ENCODE results near the gene ZNF174. TPM values are rescaled to one million over a fixed set of nuclear protein-coding genes. Genes with fewer than 3 reads are reported as not detected.

The ZNF174 gene
- total RNA-seq, 4 donors from 2014 or later, result 7.9 to 14.8 (median 11.4) TPM

DNA sequence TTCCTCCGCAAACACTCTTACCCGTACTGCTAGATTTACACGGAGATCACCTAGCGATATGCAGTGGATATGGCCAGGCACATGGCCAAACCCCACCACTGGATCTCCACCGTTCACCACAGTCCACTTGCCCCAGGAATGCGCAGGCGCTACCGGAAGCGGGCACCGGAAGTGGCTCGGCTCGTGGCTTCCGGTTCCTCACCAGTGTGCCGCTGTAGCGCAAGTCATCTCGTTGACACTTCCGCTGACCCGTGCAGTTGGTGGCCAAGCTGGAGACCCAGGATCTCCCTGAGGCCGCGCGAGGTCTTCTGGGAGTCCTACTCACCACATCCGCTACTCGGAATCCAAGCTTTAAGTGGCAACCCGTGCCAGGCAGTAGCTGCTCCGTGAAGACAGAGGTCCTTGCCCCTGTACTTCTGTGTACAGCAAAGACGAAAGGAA lies 30.8 kb downstream of the ZNF174 start:
- Histone ChIP-seq H3K4me3 (peak overlapping the region in 1 of 4 donors; percentile 27), H3K9me3 (no peaks in the 10 kb centered on the region), H3K27ac (no peak overlapping the region), H3K27me3 (peaks cover 8% of the 10 kb centered on the region), H3K4me1 (no peaks in the 10 kb centered on the region), H3K36me3 (no peaks in the 10 kb centered on the region)
- in situ Hi-C loops (cut with MboI; ENCODE audit: low pct_ligation_motif_present in 1 of 4, low pct_unique_long_range_greater_than_20kb in 1 of 4, low sequenced_read_pairs in 3 of 4) (no loop called here), intact Hi-C loops (cut with DNase I; ENCODE audit: low total_unique reads) (no loop called here)
- peak; percentile 19 for DNase-seq
- TF ChIP-seq EP300 (IDR thresholded peaks at IDR 0.05; ENCODE audit: low read depth) (no peak), POLR2A (IDR thresholded peaks at IDR 0.05) (no peak), POLR2AphosphoS5 (IDR thresholded peaks at IDR 0.05) (no peak)
- TF ChIP-seq, protein P1, sequence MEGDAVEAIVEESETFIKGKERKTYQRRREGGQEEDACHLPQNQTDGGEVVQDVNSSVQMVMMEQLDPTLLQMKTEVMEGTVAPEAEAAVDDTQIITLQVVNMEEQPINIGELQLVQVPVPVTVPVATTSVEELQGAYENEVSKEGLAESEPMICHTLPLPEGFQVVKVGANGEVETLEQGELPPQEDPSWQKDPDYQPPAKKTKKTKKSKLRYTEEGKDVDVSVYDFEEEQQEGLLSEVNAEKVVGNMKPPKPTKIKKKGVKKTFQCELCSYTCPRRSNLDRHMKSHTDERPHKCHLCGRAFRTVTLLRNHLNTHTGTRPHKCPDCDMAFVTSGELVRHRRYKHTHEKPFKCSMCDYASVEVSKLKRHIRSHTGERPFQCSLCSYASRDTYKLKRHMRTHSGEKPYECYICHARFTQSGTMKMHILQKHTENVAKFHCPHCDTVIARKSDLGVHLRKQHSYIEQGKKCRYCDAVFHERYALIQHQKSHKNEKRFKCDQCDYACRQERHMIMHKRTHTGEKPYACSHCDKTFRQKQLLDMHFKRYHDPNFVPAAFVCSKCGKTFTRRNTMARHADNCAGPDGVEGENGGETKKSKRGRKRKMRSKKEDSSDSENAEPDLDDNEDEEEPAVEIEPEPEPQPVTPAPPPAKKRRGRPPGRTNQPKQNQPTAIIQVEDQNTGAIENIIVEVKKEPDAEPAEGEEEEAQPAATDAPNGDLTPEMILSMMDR (IDR thresholded peaks at IDR 0.05), result no peak
- WGBS, 2 donors (ENCODE audit: low coverage in 1 of 2), result 79% methylated on average over 26 of the region's 26 CpGs; no CpG with 5 or more reads in 1 of the 2 donors

DNA sequence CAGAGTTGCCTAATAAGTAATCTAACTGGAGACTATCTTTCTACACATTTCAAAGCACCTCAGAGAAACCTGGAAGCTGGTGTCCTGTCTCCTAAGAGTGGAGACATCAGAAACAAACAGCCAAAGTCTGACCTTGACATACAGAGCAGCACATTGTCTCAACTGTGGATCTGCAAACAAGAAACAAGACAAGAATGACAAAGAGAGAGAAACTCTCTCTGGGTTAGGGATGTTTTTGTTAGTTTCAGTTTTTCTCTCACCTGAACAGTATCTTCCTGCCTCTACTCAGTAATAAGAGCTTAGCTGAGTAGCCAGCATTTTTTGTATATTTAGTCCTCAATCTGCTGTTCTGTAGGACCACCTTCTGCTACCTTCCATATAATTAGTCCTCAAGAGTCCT lies 33.4 kb downstream of the ZNF174 start:
- no peak overlapping the region for H3K4me3 ChIP-seq
- intact Hi-C loops (cut with DNase I; ENCODE audit: low total_unique reads) (no loop called here), in situ Hi-C loops (cut with MboI; ENCODE audit: low pct_ligation_motif_present in 1 of 4, low pct_unique_long_range_greater_than_20kb in 1 of 4, low sequenced_read_pairs in 3 of 4) (no loop called here)
- no peaks in the 10 kb centered on the region for H3K4me1 ChIP-seq
- no peaks in the 10 kb centered on the region for H3K36me3 ChIP-seq
- no peak for DNase-seq
- H3K27me3 ChIP-seq, result peaks cover 15% of the 10 kb centered on the region
- TF ChIP-seq POLR2A (IDR thresholded peaks at IDR 0.05), result no peak
- TF ChIP-seq, protein P1 (IDR thresholded peaks at IDR 0.05), result no peak
- TF ChIP-seq EP300 (IDR thresholded peaks at IDR 0.05; ENCODE audit: low read depth), result no peak
- no peak for TF ChIP-seq POLR2AphosphoS5 (IDR thresholded peaks at IDR 0.05)
- no peak overlapping the region for H3K27ac ChIP-seq
- H3K9me3 ChIP-seq, result peaks cover 0 to 3% of the 10 kb centered on the region in 2 donors

DNA sequence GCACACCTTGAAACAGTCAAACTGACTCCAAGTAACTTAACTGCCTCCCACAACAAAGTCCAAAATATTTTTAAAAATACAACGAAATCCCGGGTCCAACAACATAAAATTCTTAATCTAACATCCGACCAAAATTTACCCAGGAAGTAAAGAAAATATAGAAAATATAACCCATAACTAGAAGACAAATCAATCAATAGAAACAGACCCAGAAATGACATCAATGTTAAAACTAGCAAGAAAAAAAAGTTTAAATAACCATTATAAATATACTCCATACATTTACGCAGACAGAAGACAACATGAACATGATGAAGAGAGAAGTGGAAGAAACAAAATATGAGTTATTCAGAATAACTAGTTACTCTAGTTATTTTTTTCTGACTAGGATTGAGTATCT lies 38.6 kb downstream of the ZNF174 start:
- no peak overlapping the region for H3K27ac ChIP-seq
- peaks cover 15% of the 10 kb centered on the region for H3K27me3 ChIP-seq
- intact Hi-C loops (cut with DNase I; ENCODE audit: low total_unique reads) (no loop called here), in situ Hi-C loops (cut with MboI; ENCODE audit: low pct_ligation_motif_present in 1 of 4, low pct_unique_long_range_greater_than_20kb in 1 of 4, low sequenced_read_pairs in 3 of 4) (no loop called here)
- TF ChIP-seq, protein P1 (IDR thresholded peaks at IDR 0.05), result no peak
- TF ChIP-seq POLR2AphosphoS5 (IDR thresholded peaks at IDR 0.05), result no peak
- no peak for TF ChIP-seq EP300 (IDR thresholded peaks at IDR 0.05; ENCODE audit: low read depth)
- TF ChIP-seq POLR2A (IDR thresholded peaks at IDR 0.05), result no peak
- H3K9me3 ChIP-seq, result peaks cover 0 to 8% of the 10 kb centered on the region in 2 donors
- H3K4me3 ChIP-seq, result no peak overlapping the region
- no peaks in the 10 kb centered on the region for H3K36me3 ChIP-seq
- peaks cover 0 to 11% (median 2%) of the 10 kb centered on the region in 4 donors for H3K4me1 ChIP-seq
- DNase-seq, result no peak
- WGBS, 2 donors (ENCODE audit: low coverage in 1 of 2), result 92 to 98% methylated on average over 4 of the region's 4 CpGs

DNA sequence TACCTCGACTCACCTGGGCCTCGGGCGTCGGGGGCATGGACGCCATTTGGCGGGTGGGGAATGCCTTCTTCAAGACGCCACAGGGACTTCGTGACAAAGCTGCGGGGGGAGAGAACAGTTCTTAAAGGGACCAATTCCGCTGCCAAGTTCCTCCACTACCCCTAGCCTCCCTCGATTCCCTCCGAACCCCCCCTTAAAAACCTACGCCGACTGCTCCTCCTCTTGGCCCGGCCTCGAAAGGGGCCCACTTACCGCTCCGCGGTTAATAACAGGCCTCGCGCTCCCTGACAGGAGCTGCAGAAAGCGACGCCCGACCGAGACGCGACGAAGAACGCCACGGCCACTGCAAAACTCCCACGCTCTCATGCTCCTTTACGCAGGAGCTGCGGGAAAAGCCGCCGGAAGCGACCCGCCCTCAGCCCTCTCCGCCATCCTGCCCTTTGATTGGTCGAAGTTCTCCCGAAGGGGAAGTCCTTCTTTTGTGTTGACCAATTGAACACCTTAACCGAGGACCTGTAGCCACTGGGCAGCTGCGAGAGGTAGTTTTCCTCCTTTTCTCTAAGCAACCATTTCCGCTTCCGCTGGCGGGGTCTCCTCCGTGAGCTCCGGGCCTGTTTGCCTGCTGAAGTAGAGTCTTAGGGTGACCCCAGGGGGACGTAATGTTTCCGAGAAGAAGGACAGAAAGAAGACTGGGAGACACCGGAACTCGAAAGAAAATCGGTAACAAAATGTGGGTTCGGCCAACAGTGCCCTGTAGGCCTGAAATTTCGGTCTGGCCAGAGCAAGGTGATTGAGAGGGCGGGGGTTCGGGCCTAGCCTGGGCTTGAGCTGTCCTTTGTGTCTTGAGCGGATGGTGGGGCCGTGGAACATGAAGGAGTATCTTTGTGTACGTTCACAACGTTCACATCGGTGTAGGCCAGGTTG lies 42.4 kb downstream of the ZNF174 start, which contains the start of the genes NAA60 and ZNF597:
Gene NAA60, plus strand, starts transcription at position 573 of the 924 bp plus-strand sequence. CDS start 32,548 bp downstream, outside the sequence.
Gene ZNF597, minus strand, starts transcription at position 397 of the 924 bp plus-strand sequence. Its CDS starts 351 bp downstream, at position 46.
- peaks cover 0 to 8% of the 10 kb centered on the region in 2 donors for H3K9me3 ChIP-seq
- intact Hi-C loops (cut with DNase I; ENCODE audit: low total_unique reads) (no loop called here), in situ Hi-C loops (cut with MboI; ENCODE audit: low pct_ligation_motif_present in 1 of 4, low pct_unique_long_range_greater_than_20kb in 1 of 4, low sequenced_read_pairs in 3 of 4) (no loop called here)
- peak within 1 kb of the TSS; percentile 68 to 87 (median 86) for H3K27ac ChIP-seq
- 62% methylated on average over 61 of the region's 61 CpGs; no CpG with 5 or more reads in 1 of the 2 donors for WGBS, 2 donors (ENCODE audit: low coverage in 1 of 2)
- peaks cover 0 to 14% (median 4%) of the 10 kb centered on the region in 4 donors for H3K4me1 ChIP-seq
- DNase-seq, result peak; percentile 85
- no peaks in the 10 kb centered on the region for H3K36me3 ChIP-seq
- H3K4me3 ChIP-seq, result peak within 1 kb of the TSS; percentile 45 to 60 (median 55)
- H3K27me3 ChIP-seq, result no peaks in the 10 kb centered on the region
- TF ChIP-seq EP300 (IDR thresholded peaks at IDR 0.05; ENCODE audit: low read depth) (no peak), POLR2A (IDR thresholded peaks at IDR 0.05) (peak; percentile 41), POLR2AphosphoS5 (IDR thresholded peaks at IDR 0.05) (peak in 2 of 3 donors; percentile 24 to 41)
